HCT116 (cell line): ENCODE data around the gene GRK1. TPM values are rescaled to one million over a fixed set of nuclear protein-coding genes. Genes with fewer than 3 reads are reported as not detected.
"Not testable (repeated sequence)": the region's sequence is repeated elsewhere in the genome, so short reads cannot be mapped to it uniquely, and the experiment has no call there.

Source experiments
- ATAC-seq: fragments of 200-7000 bp; cut with Tn5 transposase; 2 replicates; pipeline ENCODE4 v1.9.1; 2020; ENCODE audit warnings: mild to moderate bottlenecking, moderate library complexity
- BruUV-seq: library from RNA; stranded (reverse); fragments of 400-500 nt; replicated peaks from 2 replicates; lab custom pipeline; 2021; lab: Mats Ljungman, UMichigan
- CTCF ChIA-PET: fragments of 300-600 bp; sonication (Branson Sonifier 250); formaldehyde crosslinking; loops from one replicate; lab custom pipeline; 2021; ENCODE audit warnings: antibody characterized with exemption; lab: Charles Lee
- POLR2A ChIA-PET: fragments of 300-600, 350-600 bp; sonication (Branson Sonifier 250); formaldehyde crosslinking; loops from one replicate; lab custom pipeline; 2021; ENCODE audit warnings: antibody characterized with exemption; lab: Charles Lee
- RAD21 ChIA-PET, 2 experiments: fragments of 300-600 bp; sonication (Branson Sonifier 250); formaldehyde crosslinking; loops; one replicate each; lab custom pipeline; 2023; ENCODE audit warnings: low total read pairs in 2 of 2; ENCODE audit not compliant: uncharacterized antibody in 2 of 2, unreplicated experiment in 2 of 2, low non-redundant PET in 1 of 2; lab: Charles Lee
- DNase-seq: peaks from one replicate; pipeline ENCODE4 v3.0.0-alpha.2; 2010; ENCODE audit warnings: low read depth, low spot score
- H2AFZ ChIP-seq: fragments of 200-600 bp; shearing (Covaris generic), sonication (generic); 2 replicates; pipeline ENCODE4 v1.6.1; 2017; ENCODE audit warnings: low read depth, mixed run types, mixed read lengths, antibody characterized with exemption, low read length; ENCODE audit not compliant: poor library complexity, severe bottlenecking
- H3K27ac ChIP-seq: 2 replicates; pipeline ENCODE4 v1.5.1; 2012; ENCODE audit warnings: low read depth, low read length
- H3K27me3 ChIP-seq: fragments of 200-600 bp; sonication (generic); 2 replicates; pipeline ENCODE4 v1.6.1; 2016; ENCODE audit warnings: mixed run types, low read length, mixed read lengths; ENCODE audit not compliant: insufficient read depth
- H3K36me3 ChIP-seq, 2 experiments: fragments of 200-500 bp in 1 of 2; fragments of 200-600 bp in 1 of 2; sonication (Bioruptor generic) in 1 of 2; sonication (generic) in 1 of 2; 2 replicates each; pipeline versions ENCODE4 v1.5.1 to v1.6.1; 2014 to 2016; ENCODE audit warnings: low read length in 2 of 2, inconsistent platforms in 1 of 2, mixed read lengths in 1 of 2, mixed run types in 1 of 2; ENCODE audit not compliant: insufficient read depth in 2 of 2, control insufficient read depth in 1 of 2
- H3K4me1 ChIP-seq, 2 experiments: fragments of 200-600 bp in 1 of 2; sonication (generic) in 1 of 2; 2 replicates each; pipeline versions ENCODE4 v1.5.1 to v1.6.1; 2012 to 2017; ENCODE audit warnings: low read length in 2 of 2, inconsistent platforms in 1 of 2, mild to moderate bottlenecking in 1 of 2, mixed read lengths in 1 of 2, mixed run types in 1 of 2, moderate library complexity in 1 of 2; ENCODE audit not compliant: insufficient read depth in 2 of 2, control insufficient read depth in 1 of 2
- H3K4me2 ChIP-seq: fragments of 200-600 bp; sonication (generic); 2 replicates; pipeline ENCODE4 v1.6.1; 2017; ENCODE audit warnings: mixed run types, low read length, mixed read lengths
- H3K4me3 ChIP-seq, 2 experiments: fragments of 200-600 bp in 1 of 2; sonication (generic) in 1 of 2; replicated peaks in 1 of 2; 2 replicates each; pipeline ENCODE4 v1.5.1; 2011 to 2016; ENCODE audit warnings: low read length in 2 of 2, control low read depth in 1 of 2, low read depth in 1 of 2, mild to moderate bottlenecking in 1 of 2, mixed read lengths in 1 of 2, mixed run types in 1 of 2
- H3K79me2 ChIP-seq: fragments of 200-600 bp; sonication (generic); 2 replicates; pipeline ENCODE4 v1.6.1; 2017; ENCODE audit warnings: mild to moderate bottlenecking, mixed run types, low read length, moderate library complexity, mixed read lengths; ENCODE audit not compliant: insufficient read depth
- H3K9ac ChIP-seq: fragments of 200-600 bp; sonication (generic); 2 replicates; pipeline ENCODE4 v1.6.1; 2016; ENCODE audit warnings: low read length, mixed read lengths
- H3K9me2 ChIP-seq: fragments of 200-600 bp; sonication (generic), shearing (Covaris generic); 2 replicates; pipeline ENCODE4 v1.6.1; 2017; ENCODE audit warnings: mixed run types, mild to moderate bottlenecking, moderate library complexity; ENCODE audit not compliant: insufficient read depth
- H3K9me3 ChIP-seq, 2 experiments: fragments of 200-500 bp in 1 of 2; fragments of 200-600 bp in 1 of 2; sonication (Bioruptor generic) in 1 of 2; sonication (generic) in 1 of 2; 2 replicates each; pipeline ENCODE4 v1.6.1; 2014 to 2017; ENCODE audit warnings: low read length in 2 of 2, mixed read lengths in 2 of 2, inconsistent platforms in 1 of 2, low read depth in 1 of 2, mild to moderate bottlenecking in 1 of 2, mixed run types in 1 of 2, moderate library complexity in 1 of 2; ENCODE audit not compliant: control insufficient read depth in 1 of 2, insufficient read depth in 1 of 2
- H4K20me1 ChIP-seq: fragments of 200-600 bp; sonication (generic), shearing (Covaris generic); 2 replicates; pipeline ENCODE4 v1.6.1; 2017; ENCODE audit warnings: mixed run types, mild to moderate bottlenecking, moderate library complexity; ENCODE audit not compliant: insufficient read depth
- CEBPB ChIP-seq: IDR thresholded peaks from 2 replicates; pipeline ENCODE4 v1.6.1; 2012; ENCODE audit warnings: low read depth
- EGR1 ChIP-seq: IDR thresholded peaks from 2 replicates; pipeline ENCODE4 v1.6.1; 2012; ENCODE audit warnings: low read depth
- EZH2 ChIP-seq: fragments of 200-600 bp; sonication (generic); IDR thresholded peaks from 2 replicates; pipeline ENCODE4 v1.6.1; 2017; ENCODE audit warnings: antibody characterized with exemption, mixed run types
- EZH2phosphoT487 ChIP-seq: fragments of 200-600 bp; IDR thresholded peaks from 2 replicates; pipeline ENCODE4 v1.6.1; 2018; ENCODE audit warnings: antibody characterized with exemption, borderline replicate concordance
- FOSL1 ChIP-seq: IDR thresholded peaks from 2 replicates; pipeline ENCODE4 v1.6.1; 2012; ENCODE audit warnings: low read depth
- JUND ChIP-seq: IDR thresholded peaks from 2 replicates; pipeline ENCODE4 v1.6.1; 2012
- POLR2A ChIP-seq: IDR thresholded peaks from 2 replicates; pipeline ENCODE4 v1.7.0; 2011; ENCODE audit warnings: borderline replicate concordance; ENCODE audit not compliant: insufficient read depth, insufficient read length; ENCODE audit errors: extremely low read depth
- POLR2AphosphoS5 ChIP-seq: IDR thresholded peaks from 2 replicates; pipeline ENCODE4 v1.6.1; 2011; ENCODE audit warnings: mild to moderate bottlenecking, low read depth, low read length, moderate library complexity
- SIN3A ChIP-seq: IDR thresholded peaks from 2 replicates; pipeline ENCODE4 v1.6.1; 2012; ENCODE audit warnings: low read depth
- TCF7L2 ChIP-seq: IDR thresholded peaks from 2 replicates; pipeline ENCODE4 v1.7.0; 2011; ENCODE audit warnings: borderline replicate concordance, inconsistent platforms; ENCODE audit not compliant: insufficient read depth, insufficient read length; ENCODE audit errors: extremely low read depth
- YY1 ChIP-seq: IDR thresholded peaks from 2 replicates; pipeline ENCODE4 v1.6.1; 2011; ENCODE audit warnings: low read length, low read depth, moderate library complexity, mild to moderate bottlenecking; ENCODE audit not compliant: insufficient replicate concordance; ENCODE audit errors: extremely low read depth
- ZNF274 ChIP-seq: fragments of 200-500 bp; sonication (Bioruptor generic); IDR thresholded peaks from 2 replicates; pipeline ENCODE4 v1.6.1; 2014; ENCODE audit warnings: mild to moderate bottlenecking, low read depth, low read length, inconsistent platforms
- intact Hi-C: fragments of 100-400 bp; cut with micrococcal nuclease; formaldehyde crosslinking; loops from 2 replicates; pipeline ENCODE4 v1.10.0; 2022
- total RNA-seq: library from RNA; stranded (reverse); gene quantifications from one replicate; pipeline ENCODE4 v1.2.1, GENCODE V29; 2021; ENCODE audit not compliant: unreplicated experiment
- TF ChIP-seq, protein P1 (sequence below): IDR thresholded peaks from 2 replicates; pipeline ENCODE4 v1.6.1; 2011; ENCODE audit warnings: mild to moderate bottlenecking, low read length, moderate library complexity; ENCODE audit not compliant: insufficient replicate concordance; ENCODE audit errors: extremely low read depth
- TF ChIP-seq, protein P2 (sequence below), 3 experiments: fragments of 200-600 bp in 1 of 3; sonication (generic) in 1 of 3; IDR thresholded peaks in 2 of 3; conservative IDR thresholded peaks in 1 of 3; 2 replicates each; pipeline ENCODE4 v1.5.1; 2012 to 2017; ENCODE audit warnings: low read depth in 2 of 3, low read length in 2 of 3, antibody characterized with exemption in 1 of 3, borderline replicate concordance in 1 of 3, control low read depth in 1 of 3, mild to moderate bottlenecking in 1 of 3, mixed read lengths in 1 of 3, mixed run types in 1 of 3, moderate library complexity in 1 of 3; ENCODE audit not compliant: insufficient read depth in 1 of 3
- TF ChIP-seq, protein P3 (sequence below): IDR thresholded peaks from 2 replicates; pipeline ENCODE4 v1.6.1; 2012
- TF ChIP-seq, protein P4 (sequence below): IDR thresholded peaks from 2 replicates; pipeline ENCODE4 v1.6.1; 2012

Gene GRK1
- total RNA-seq, 1 experiment from 2014 or later, result not detected

DNA sequence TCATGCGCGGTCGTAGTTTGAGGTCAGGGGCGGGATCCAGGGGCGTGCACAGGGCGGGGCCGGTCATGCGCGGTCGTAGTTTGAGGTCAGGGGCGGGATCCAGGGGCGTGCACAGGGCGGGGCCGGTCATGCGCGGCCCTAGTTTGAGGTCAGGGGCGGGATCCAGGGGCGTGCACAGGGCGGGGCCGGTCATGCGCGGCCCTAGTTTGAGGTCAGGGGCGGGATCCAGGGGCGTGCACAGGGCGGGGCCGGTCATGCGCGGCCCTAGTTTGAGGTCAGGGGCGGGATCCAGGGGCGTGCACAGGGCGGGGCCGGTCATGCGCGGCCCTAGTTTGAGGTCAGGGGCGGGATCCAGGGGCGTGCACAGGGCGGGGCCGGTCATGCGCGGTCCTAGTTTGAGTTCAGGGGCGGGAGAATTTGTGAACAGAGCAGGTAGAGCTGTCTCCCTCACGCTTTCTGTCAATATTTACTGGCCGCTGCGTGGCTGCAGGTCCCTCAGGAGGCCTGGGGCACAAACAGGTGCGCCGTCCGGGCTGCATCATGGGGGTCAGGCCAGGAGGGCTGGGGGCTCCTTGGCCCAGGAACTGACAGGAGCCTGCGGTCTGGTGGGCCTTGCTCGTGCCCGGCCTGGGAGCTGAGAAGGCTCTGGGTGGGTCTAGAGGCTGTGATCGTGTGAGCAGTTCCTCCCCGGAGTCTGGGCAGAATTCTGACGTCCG, 59.2 kb downstream of the GRK1 start:
- BruUV-seq, H3K27me3 ChIP-seq, H3K4me3 ChIP-seq, H3K9ac ChIP-seq, intact Hi-C loops, H3K27ac ChIP-seq, CTCF ChIA-PET, H2AFZ ChIP-seq, H3K9me3 ChIP-seq, RAD21 ChIA-PET, H3K4me1 ChIP-seq, H3K79me2 ChIP-seq, H4K20me1 ChIP-seq, H3K4me2 ChIP-seq, H3K9me2 ChIP-seq, POLR2A ChIA-PET, DNase-seq, ATAC-seq, H3K36me3 ChIP-seq: not testable (repeated sequence)

DNA sequence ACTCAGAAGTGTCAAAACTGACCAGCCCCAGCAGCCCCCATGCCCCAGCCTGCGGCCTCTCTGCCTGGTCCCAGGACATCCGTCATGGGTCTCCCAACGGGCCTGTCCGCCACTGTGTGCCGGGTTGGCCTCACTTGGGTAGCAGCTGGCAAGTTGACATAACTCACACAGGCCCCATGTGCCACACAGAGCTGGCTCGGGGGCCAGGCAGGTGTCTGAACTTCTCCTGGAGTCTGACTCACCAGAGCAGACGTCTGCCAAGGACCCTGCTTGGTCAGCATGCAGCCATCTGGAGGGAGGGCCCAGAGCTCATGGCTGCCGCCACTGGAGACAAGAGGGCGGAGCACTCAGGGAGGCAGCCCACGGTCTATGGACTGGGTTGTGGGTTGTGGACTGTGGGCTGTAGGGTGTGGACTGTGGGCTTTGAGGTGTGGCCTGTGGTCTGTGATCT, 60.0 kb downstream of the GRK1 start:
- Histone ChIP-seq H3K4me3 (no peak overlapping the region), H3K4me1 (peaks cover 2 to 6% of the 10 kb centered on the region in 2 experiments; a peak in 2 of 4 replicates), H3K9me2 (no peaks in the 10 kb centered on the region), H3K36me3 (no peaks in the 10 kb centered on the region), H3K27ac (peak overlapping the region; percentile 22; the same call in 1 of the 2 replicates), H3K9ac (no peak overlapping the region), H3K4me2 (no peak overlapping the region), H3K27me3 (no peaks in the 10 kb centered on the region), H4K20me1 (no peaks in the 10 kb centered on the region), H3K79me2 (no peaks in the 10 kb centered on the region), H2AFZ (no peak overlapping the region), H3K9me3 (no peaks in the 10 kb centered on the region)
- ChIA-PET RAD21 (no interaction called here), POLR2A (no interaction called here), CTCF (no interaction called here)
- intact Hi-C loops, result no loop called here
- no peak for DNase-seq
- ATAC-seq, result no peak
- no TSS peak for BruUV-seq
- TF ChIP-seq CEBPB (no peak), EZH2phosphoT487 (no peak), FOSL1 (no peak), POLR2AphosphoS5 (no peak), EGR1 (no peak), EZH2 (no peak), JUND (no peak), YY1 (no peak), POLR2A (no peak), ZNF274 (no peak), SIN3A (no peak), TCF7L2 (no peak)
- TF ChIP-seq, protein P1, sequence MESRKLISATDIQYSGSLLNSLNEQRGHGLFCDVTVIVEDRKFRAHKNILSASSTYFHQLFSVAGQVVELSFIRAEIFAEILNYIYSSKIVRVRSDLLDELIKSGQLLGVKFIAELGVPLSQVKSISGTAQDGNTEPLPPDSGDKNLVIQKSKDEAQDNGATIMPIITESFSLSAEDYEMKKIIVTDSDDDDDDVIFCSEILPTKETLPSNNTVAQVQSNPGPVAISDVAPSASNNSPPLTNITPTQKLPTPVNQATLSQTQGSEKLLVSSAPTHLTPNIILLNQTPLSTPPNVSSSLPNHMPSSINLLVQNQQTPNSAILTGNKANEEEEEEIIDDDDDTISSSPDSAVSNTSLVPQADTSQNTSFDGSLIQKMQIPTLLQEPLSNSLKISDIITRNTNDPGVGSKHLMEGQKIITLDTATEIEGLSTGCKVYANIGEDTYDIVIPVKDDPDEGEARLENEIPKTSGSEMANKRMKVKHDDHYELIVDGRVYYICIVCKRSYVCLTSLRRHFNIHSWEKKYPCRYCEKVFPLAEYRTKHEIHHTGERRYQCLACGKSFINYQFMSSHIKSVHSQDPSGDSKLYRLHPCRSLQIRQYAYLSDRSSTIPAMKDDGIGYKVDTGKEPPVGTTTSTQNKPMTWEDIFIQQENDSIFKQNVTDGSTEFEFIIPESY, result no peak
- TF ChIP-seq, protein P2, sequence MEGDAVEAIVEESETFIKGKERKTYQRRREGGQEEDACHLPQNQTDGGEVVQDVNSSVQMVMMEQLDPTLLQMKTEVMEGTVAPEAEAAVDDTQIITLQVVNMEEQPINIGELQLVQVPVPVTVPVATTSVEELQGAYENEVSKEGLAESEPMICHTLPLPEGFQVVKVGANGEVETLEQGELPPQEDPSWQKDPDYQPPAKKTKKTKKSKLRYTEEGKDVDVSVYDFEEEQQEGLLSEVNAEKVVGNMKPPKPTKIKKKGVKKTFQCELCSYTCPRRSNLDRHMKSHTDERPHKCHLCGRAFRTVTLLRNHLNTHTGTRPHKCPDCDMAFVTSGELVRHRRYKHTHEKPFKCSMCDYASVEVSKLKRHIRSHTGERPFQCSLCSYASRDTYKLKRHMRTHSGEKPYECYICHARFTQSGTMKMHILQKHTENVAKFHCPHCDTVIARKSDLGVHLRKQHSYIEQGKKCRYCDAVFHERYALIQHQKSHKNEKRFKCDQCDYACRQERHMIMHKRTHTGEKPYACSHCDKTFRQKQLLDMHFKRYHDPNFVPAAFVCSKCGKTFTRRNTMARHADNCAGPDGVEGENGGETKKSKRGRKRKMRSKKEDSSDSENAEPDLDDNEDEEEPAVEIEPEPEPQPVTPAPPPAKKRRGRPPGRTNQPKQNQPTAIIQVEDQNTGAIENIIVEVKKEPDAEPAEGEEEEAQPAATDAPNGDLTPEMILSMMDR (IDR thresholded peaks at IDR 0.05 in 2 of 3, conservative IDR thresholded peaks at IDR 0.05 in 1 of 3; ENCODE audit: borderline replicate concordance in 1 of 3, insufficient read depth in 1 of 3, low read depth in 2 of 3, low read length in 2 of 3), result no peak
- TF ChIP-seq, protein P3, sequence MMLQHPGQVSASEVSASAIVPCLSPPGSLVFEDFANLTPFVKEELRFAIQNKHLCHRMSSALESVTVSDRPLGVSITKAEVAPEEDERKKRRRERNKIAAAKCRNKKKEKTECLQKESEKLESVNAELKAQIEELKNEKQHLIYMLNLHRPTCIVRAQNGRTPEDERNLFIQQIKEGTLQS, result no peak
- TF ChIP-seq, protein P4, sequence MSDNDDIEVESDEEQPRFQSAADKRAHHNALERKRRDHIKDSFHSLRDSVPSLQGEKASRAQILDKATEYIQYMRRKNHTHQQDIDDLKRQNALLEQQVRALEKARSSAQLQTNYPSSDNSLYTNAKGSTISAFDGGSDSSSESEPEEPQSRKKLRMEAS, result no peak
